Measurements from ENCODE around the gene NEUROD1.

The NEUROD1 gene

GRCh38 chr2:181677912-181678586 lies 2.3 kb downstream of the NEUROD1 start (continued):
- TF ChIP-seq ZNF488 (tag by site-specific recombination; IDR thresholded peaks at IDR 0.05) (no peak), ZNF433 (tag by site-specific recombination; IDR thresholded peaks at IDR 0.05; ENCODE audit: low read depth) (no peak), SP7 (tag by site-specific recombination; IDR thresholded peaks at IDR 0.05) (no peak), ZNF174 (tag by site-specific recombination; IDR thresholded peaks at IDR 0.05) (no peak), BCL11A (tag by site-specific recombination; IDR thresholded peaks at IDR 0.05; ENCODE audit: low read depth) (no peak), ZNF248 (tag by site-specific recombination; IDR thresholded peaks at IDR 0.05) (no peak), PBX3 (CRISPR knock-in tag; IDR thresholded peaks at IDR 0.05) (peak; percentile 77; the same call in 1 of the 2 replicates), ZNF416 (tag by site-specific recombination; IDR thresholded peaks at IDR 0.05) (no peak), ZNF398 (tag by site-specific recombination; IDR thresholded peaks at IDR 0.05) (no peak), ZNF169 (tag by site-specific recombination; IDR thresholded peaks at IDR 0.05) (no peak), ZNF623 (tag by site-specific recombination; IDR thresholded peaks at IDR 0.05) (no peak), OVOL3 (tag by site-specific recombination; IDR thresholded peaks at IDR 0.05) (no peak), ZFP41 (tag by site-specific recombination; IDR thresholded peaks at IDR 0.05; ENCODE audit: borderline replicate concordance) (no peak), ZNF394 (tag by site-specific recombination; IDR thresholded peaks at IDR 0.05; ENCODE audit: borderline replicate concordance) (no peak), ZNF148 (tag by site-specific recombination; IDR thresholded peaks at IDR 0.05; ENCODE audit: borderline replicate concordance) (no peak), TRIM28 (IDR thresholded peaks at IDR 0.05; ENCODE audit: borderline replicate concordance, low read length) (no peak), ZBTB8A (tag by site-specific recombination; IDR thresholded peaks at IDR 0.05) (peak; percentile 71), ZBTB20 (tag by site-specific recombination; IDR thresholded peaks at IDR 0.05) (no peak), WT1 (tag by site-specific recombination; IDR thresholded peaks at IDR 0.05) (no peak), IKZF3 (tag by site-specific recombination; IDR thresholded peaks at IDR 0.05) (no peak), ZEB2 (tag by site-specific recombination; IDR thresholded peaks at IDR 0.05) (no peak), ZNF341 (tag by site-specific recombination; IDR thresholded peaks at IDR 0.05; ENCODE audit: low read depth) (no peak), HOXD13 (CRISPR knock-in tag; IDR thresholded peaks at IDR 0.05; ENCODE audit: borderline replicate concordance) (peak; percentile 90), ZFHX2 (tag by site-specific recombination; conservative IDR thresholded peaks at IDR 0.05) (peak; percentile 43), ZBTB17 (tag by site-specific recombination; IDR thresholded peaks at IDR 0.05) (peak; percentile 64; the same call in 1 of the 2 replicates), KLF8 (tag by site-specific recombination; IDR thresholded peaks at IDR 0.05) (no peak), ZNF239 (tag by site-specific recombination; IDR thresholded peaks at IDR 0.05) (no peak), ZNF629 (tag by site-specific recombination; IDR thresholded peaks at IDR 0.05) (no peak), ZNF76 (tag by site-specific recombination; IDR thresholded peaks at IDR 0.05; ENCODE audit: borderline replicate concordance, low read depth) (no peak), ZNF302 (tag by site-specific recombination; IDR thresholded peaks at IDR 0.05; ENCODE audit: low read depth) (no peak), ZNF596 (tag by site-specific recombination; IDR thresholded peaks at IDR 0.05) (no peak), ZNF449 (tag by site-specific recombination; IDR thresholded peaks at IDR 0.05) (no peak), ELK4 (IDR thresholded peaks at IDR 0.05; ENCODE audit: borderline replicate concordance, low read depth, low read length) (no peak)
